Stimulated activated memory B cell treated with anti-CD40 and anti-IgM and Interleukin-4, amounts not matched to agents 10 μg/mL and 1 μg/mL and 100 μg/mL, for 72 hours (primary cell): Measurements from ENCODE around the gene SFT2D1.
"Not testable (repeated sequence)": the region's sequence is repeated elsewhere in the genome, so short reads cannot be mapped to it uniquely, and the experiment has no call there.

Experiments used
- ATAC-seq: fragments of 150-1000 bp; cut with Tn5 transposase; 2 replicates; pipeline ENCODE4 v1.10.0; 2021
- H3K27ac Mint-ChIP-seq: one replicate; pipeline ENCODE4 v1.8.0; 2022; ENCODE audit warnings: mild to moderate bottlenecking, mixed read lengths
- H3K27me3 Mint-ChIP-seq: one replicate; pipeline ENCODE4 v1.8.0; 2022; ENCODE audit warnings: mixed read lengths
- H3K36me3 Mint-ChIP-seq: one replicate; pipeline ENCODE4 v1.8.0; 2022; ENCODE audit warnings: mixed read lengths
- H3K4me1 Mint-ChIP-seq: one replicate; pipeline ENCODE4 v1.8.0; 2022; ENCODE audit warnings: mixed read lengths
- H3K4me3 Mint-ChIP-seq: one replicate; pipeline ENCODE4 v1.8.0; 2022; ENCODE audit warnings: mild to moderate bottlenecking, moderate library complexity, mixed read lengths
- H3K9me3 Mint-ChIP-seq: one replicate; pipeline ENCODE4 v1.8.0; 2022; ENCODE audit warnings: mixed read lengths

Gene SFT2D1

DNA sequence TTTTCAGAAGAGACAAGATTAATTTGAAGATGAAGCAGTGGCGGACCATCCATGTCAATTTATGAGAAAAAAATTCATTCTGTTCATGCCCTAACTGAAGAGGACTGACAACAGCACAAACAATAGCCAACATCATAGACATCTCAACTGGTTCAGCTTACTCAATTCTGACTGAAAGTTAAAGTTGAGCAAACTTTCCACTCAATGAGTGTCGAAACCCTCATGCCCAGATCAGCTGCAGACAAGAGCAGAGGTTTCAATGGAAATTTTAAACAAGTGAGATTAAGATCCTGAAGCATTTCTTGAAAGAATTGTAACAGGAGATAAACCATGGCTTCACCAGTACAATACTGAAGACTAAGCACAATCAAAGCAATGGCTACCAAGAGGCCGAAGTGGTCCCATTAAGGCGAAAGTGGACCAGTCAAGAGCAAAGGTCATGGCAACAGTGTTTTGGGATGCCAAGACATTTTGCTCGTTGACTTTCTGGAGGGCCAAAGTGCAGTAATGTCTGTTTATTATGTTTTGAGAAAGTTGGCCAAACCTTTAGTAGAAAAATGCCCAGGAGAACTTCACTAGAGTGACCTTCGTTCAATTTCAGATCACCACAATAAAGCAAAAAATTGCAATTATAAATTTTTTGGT lies 6.1 kb upstream of the SFT2D1 start:
- H3K4me1 Mint-ChIP-seq, result peaks cover 23% of the 10 kb centered on the region
- no peaks in the 10 kb centered on the region for H3K27me3 Mint-ChIP-seq
- peaks cover 6% of the 10 kb centered on the region for H3K36me3 Mint-ChIP-seq
- no peak overlapping the region for H3K4me3 Mint-ChIP-seq
- no peaks in the 10 kb centered on the region for H3K9me3 Mint-ChIP-seq
- H3K27ac Mint-ChIP-seq, result no peak overlapping the region
- no peak for ATAC-seq

GRCh38 chr6:166346965-166347364 lies 4.6 kb upstream of the SFT2D1 start:
- H3K27me3 Mint-ChIP-seq, result no peaks in the 10 kb centered on the region
- no peak for ATAC-seq
- H3K36me3 Mint-ChIP-seq, result peaks cover 6% of the 10 kb centered on the region
- H3K9me3 Mint-ChIP-seq, result no peaks in the 10 kb centered on the region
- no peak overlapping the region for H3K4me3 Mint-ChIP-seq
- peaks cover 21% of the 10 kb centered on the region for H3K4me1 Mint-ChIP-seq
- no peak overlapping the region for H3K27ac Mint-ChIP-seq

GRCh38 chr6:166346449-166346848 lies 4.1 kb upstream of the SFT2D1 start:
- no peak overlapping the region for H3K27ac Mint-ChIP-seq
- no peak overlapping the region for H3K4me3 Mint-ChIP-seq
- H3K36me3 Mint-ChIP-seq, result peaks cover 1% of the 10 kb centered on the region
- H3K9me3 Mint-ChIP-seq, result no peaks in the 10 kb centered on the region
- H3K4me1 Mint-ChIP-seq, result peaks cover 16% of the 10 kb centered on the region
- no peaks in the 10 kb centered on the region for H3K27me3 Mint-ChIP-seq
- no peak for ATAC-seq

- not testable (repeated sequence) for H3K27me3 Mint-ChIP-seq, H3K9me3 Mint-ChIP-seq, H3K27ac Mint-ChIP-seq, H3K4me3 Mint-ChIP-seq, ATAC-seq, H3K36me3 Mint-ChIP-seq
- H3K4me1 Mint-ChIP-seq, result peaks cover 15% of the 10 kb centered on the region
These were observed 3.3 kb upstream of the SFT2D1 start for GRCh38 chr6:166345672-166346071.

DNA sequence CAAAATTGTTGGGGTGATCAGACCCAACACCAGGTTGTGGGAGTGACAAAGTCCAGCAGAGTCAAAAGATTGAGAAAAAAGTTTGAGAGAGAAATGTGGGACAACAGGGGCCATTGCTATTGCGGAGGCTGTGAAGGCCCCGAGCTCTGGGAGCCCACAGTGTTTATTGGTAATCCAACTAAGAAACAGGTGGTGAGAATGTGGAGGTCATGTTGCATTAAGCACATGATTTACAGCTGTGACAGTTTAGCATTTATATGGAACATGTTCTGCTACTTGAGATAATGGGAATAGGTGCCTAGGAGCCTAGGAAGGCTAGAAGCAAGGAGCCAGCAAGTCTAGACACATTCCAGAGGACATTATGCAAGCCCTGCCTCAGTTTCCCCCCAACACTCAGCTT lies 2.6 kb upstream of the SFT2D1 start:
- not testable (repeated sequence) for H3K27me3 Mint-ChIP-seq, ATAC-seq, H3K9me3 Mint-ChIP-seq, H3K36me3 Mint-ChIP-seq, H3K27ac Mint-ChIP-seq, H3K4me3 Mint-ChIP-seq
- peaks cover 15% of the 10 kb centered on the region for H3K4me1 Mint-ChIP-seq

- no peak overlapping the region for H3K4me3 Mint-ChIP-seq
These were observed 1.9 kb upstream of the SFT2D1 start for GRCh38 chr6:166344240-166344639.

GRCh38 chr6:166343150-166343487 lies 774 bp upstream of the SFT2D1 start:
- Mint-ChIP-seq H3K9me3 (no peaks in the 10 kb centered on the region), H3K27ac (peak overlapping the region; percentile 94), H3K4me3 (peak overlapping the region; percentile 84), H3K27me3 (no peaks in the 10 kb centered on the region), H3K36me3 (no peaks in the 10 kb centered on the region), H3K4me1 (peaks cover 14% of the 10 kb centered on the region)
- ATAC-seq, result peak; percentile 59

More at GRCh38 chr6:166344240-166344639, 1.9 kb upstream of the SFT2D1 start:
- no peaks in the 10 kb centered on the region for H3K27me3 Mint-ChIP-seq
- H3K4me1 Mint-ChIP-seq, result peaks cover 15% of the 10 kb centered on the region
- H3K9me3 Mint-ChIP-seq, result no peaks in the 10 kb centered on the region
- H3K36me3 Mint-ChIP-seq, result no peaks in the 10 kb centered on the region
- H3K27ac Mint-ChIP-seq, result no peak overlapping the region
- ATAC-seq, result no peak

GRCh38 chr6:166341977-166342348 lies 382 bp downstream of the SFT2D1 start:
- H3K27me3 Mint-ChIP-seq, result no peaks in the 10 kb centered on the region
- peak overlapping the region; percentile 84 for H3K4me3 Mint-ChIP-seq
- H3K36me3 Mint-ChIP-seq, result peaks cover 7% of the 10 kb centered on the region
- H3K9me3 Mint-ChIP-seq, result no peaks in the 10 kb centered on the region
- peaks cover 13% of the 10 kb centered on the region for H3K4me1 Mint-ChIP-seq
- peak; percentile 3 for ATAC-seq
- peak overlapping the region; percentile 94 for H3K27ac Mint-ChIP-seq

DNA sequence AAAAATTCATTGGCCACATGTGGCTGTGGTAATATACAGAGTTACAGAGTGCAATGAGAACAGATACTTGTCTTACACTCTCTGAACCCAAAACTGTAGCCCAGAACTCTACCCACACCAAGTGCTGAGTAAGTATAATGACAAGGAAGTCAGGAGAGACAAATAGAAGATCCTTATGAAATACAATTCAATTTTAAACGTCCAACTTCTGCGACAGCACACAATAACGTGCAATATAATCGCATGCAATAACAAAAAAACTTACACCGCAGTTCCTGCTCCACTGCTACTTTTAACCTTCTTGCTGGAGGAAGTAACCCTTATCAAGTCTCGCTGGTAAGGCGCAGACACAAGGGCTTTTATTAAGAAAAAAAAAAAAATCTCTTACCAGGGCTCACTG lies 881 bp downstream of the SFT2D1 start:
- peak; percentile 34 for ATAC-seq
- peak overlapping the region; percentile 94 for H3K27ac Mint-ChIP-seq
- H3K27me3 Mint-ChIP-seq, result no peaks in the 10 kb centered on the region
- H3K4me3 Mint-ChIP-seq, result peak overlapping the region; percentile 84
- peaks cover 18% of the 10 kb centered on the region for H3K4me1 Mint-ChIP-seq
- H3K9me3 Mint-ChIP-seq, result no peaks in the 10 kb centered on the region
- peaks cover 12% of the 10 kb centered on the region for H3K36me3 Mint-ChIP-seq

DNA sequence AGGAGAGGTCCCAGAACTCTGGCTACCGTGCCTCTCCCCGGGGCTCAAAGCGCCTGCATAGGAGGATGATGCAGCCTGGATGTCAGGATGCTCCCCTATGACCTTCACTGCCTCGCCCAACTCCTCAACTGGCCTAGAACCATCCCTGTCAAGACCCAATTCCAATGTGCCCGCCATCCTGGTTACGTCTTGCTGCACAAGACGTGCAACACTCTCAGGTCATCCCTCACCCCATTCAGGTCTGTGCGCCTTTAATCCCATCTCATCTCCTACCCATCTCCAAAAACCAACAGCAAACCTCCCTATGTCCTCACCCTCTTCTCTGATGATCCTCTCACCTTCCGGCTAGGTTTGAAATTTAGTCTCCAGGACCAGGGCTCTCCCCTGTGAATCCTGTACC lies 3.5 kb downstream of the SFT2D1 start:
- no peak for ATAC-seq
- no peak overlapping the region for H3K27ac Mint-ChIP-seq
- H3K36me3 Mint-ChIP-seq, result peaks cover 24% of the 10 kb centered on the region
- no peak overlapping the region for H3K4me3 Mint-ChIP-seq
- no peaks in the 10 kb centered on the region for H3K9me3 Mint-ChIP-seq
- H3K4me1 Mint-ChIP-seq, result peaks cover 38% of the 10 kb centered on the region
- H3K27me3 Mint-ChIP-seq, result no peaks in the 10 kb centered on the region

- no peaks in the 10 kb centered on the region for H3K9me3 Mint-ChIP-seq
- H3K36me3 Mint-ChIP-seq, result peaks cover 41% of the 10 kb centered on the region
- peak overlapping the region; percentile 19 for H3K4me3 Mint-ChIP-seq
- peaks cover 52% of the 10 kb centered on the region for H3K4me1 Mint-ChIP-seq
- H3K27me3 Mint-ChIP-seq, result no peaks in the 10 kb centered on the region
- no peak for ATAC-seq
- H3K27ac Mint-ChIP-seq, result peak overlapping the region; percentile 82
These were observed 5.5 kb downstream of the SFT2D1 start for GRCh38 chr6:166336847-166337246.

DNA sequence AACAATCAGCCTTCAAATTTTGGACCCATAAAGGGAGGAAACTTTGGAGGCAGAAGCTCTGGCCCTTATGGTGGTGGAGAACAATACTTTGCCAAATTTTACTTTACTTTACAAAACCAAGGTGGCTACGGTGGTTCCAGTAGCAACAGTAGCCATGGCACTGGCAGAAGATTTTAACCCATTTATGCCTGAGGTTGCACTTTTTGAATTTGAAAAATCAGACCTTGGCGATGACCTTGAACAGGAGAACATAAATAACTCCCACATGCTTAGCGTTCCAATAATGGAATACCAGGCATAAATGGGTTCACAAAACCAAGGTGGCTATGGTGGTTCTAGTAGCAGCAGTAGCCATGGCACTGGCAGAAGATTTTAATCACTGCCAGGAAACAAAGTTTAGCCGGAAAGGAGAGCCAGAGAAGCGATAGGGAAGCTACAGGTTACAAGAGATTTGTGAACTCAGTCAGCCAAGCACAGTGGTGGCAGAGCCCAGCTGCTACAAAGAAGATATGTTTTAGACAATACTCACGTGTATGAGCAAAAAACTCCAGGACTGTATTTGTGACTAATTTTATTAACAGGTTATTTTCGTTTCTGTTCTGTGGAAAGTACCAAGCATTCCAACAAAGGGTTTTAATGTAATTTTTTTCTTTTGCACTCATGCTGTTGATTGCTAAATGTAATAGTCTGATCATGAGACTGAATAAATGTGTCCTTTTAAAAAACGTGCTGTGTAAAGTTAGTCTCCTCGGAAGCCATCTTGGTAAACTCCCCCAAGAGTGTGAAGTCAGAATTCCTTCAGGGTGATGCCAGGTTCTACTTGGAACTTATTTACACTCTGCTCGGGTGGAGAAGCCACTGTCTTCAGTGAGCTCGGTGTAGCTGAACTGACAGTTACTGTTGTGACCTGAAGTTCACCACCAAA lies 6.7 kb downstream of the SFT2D1 start:
- peak overlapping the region; percentile 82 for H3K27ac Mint-ChIP-seq

GRCh38 chr6:166334878-166335277 lies 7.5 kb downstream of the SFT2D1 start:
- H3K36me3 Mint-ChIP-seq, result peaks cover 41% of the 10 kb centered on the region
- H3K9me3 Mint-ChIP-seq, result no peaks in the 10 kb centered on the region
- H3K4me1 Mint-ChIP-seq, result peaks cover 53% of the 10 kb centered on the region
- H3K27ac Mint-ChIP-seq, result peak overlapping the region; percentile 82
- H3K4me3 Mint-ChIP-seq, result peak overlapping the region; percentile 34
- no peak for ATAC-seq
- no peaks in the 10 kb centered on the region for H3K27me3 Mint-ChIP-seq

More for the DNA sequence above, 6.7 kb downstream of the SFT2D1 start:
- peaks cover 53% of the 10 kb centered on the region for H3K4me1 Mint-ChIP-seq
- H3K4me3 Mint-ChIP-seq, result no peak overlapping the region
- no peaks in the 10 kb centered on the region for H3K27me3 Mint-ChIP-seq
- peak; percentile 65 for ATAC-seq
- peaks cover 41% of the 10 kb centered on the region for H3K36me3 Mint-ChIP-seq
- no peaks in the 10 kb centered on the region for H3K9me3 Mint-ChIP-seq

- H3K27ac Mint-ChIP-seq, result peak overlapping the region; percentile 82
- peaks cover 59% of the 10 kb centered on the region for H3K4me1 Mint-ChIP-seq
- peaks cover 49% of the 10 kb centered on the region for H3K36me3 Mint-ChIP-seq
- H3K4me3 Mint-ChIP-seq, result peak overlapping the region; percentile 31
- no peaks in the 10 kb centered on the region for H3K27me3 Mint-ChIP-seq
- ATAC-seq, result peak; percentile 85
- no peaks in the 10 kb centered on the region for H3K9me3 Mint-ChIP-seq
These were observed 9.0 kb downstream of the SFT2D1 start for GRCh38 chr6:166333172-166333995.
